ENCODE measurements around the gene RIN1. TPM values are rescaled to one million over a fixed set of nuclear protein-coding genes. Genes with fewer than 3 reads are reported as not detected.

The RIN1 gene
- total and polyA plus RNA-seq, 2 experiments from 2014 or later, result 6.2 to 9.5 TPM

- Histone ChIP-seq H3K9me2 (replicated peaks; ENCODE audit: insufficient read depth) (no peaks in the 10 kb centered on the region), H3K9me3 (ENCODE audit: low read depth) (no peaks in the 10 kb centered on the region), H3K36me3 (replicated peaks; ENCODE audit: insufficient read depth, low read depth) (no peaks in the 10 kb centered on the region), H3K4me2 (no peak overlapping the region), H3K4me3 (no peak overlapping the region), H3K79me2 (peaks cover 28% of the 10 kb centered on the region), H4K20me1 (ENCODE audit: insufficient read depth, poor library complexity, severe bottlenecking) (no peaks in the 10 kb centered on the region), H3K27me3 (no peaks in the 10 kb centered on the region), H2AFZ (no peak overlapping the region), H3K27ac (no peak overlapping the region), H3K4me1 (ENCODE audit: insufficient read depth) (peaks cover 25% of the 10 kb centered on the region)
- TF ChIP-seq EZH2 (IDR thresholded peaks at IDR 0.05; ENCODE audit: borderline replicate concordance) (no peak), EZH2phosphoT487 (IDR thresholded peaks at IDR 0.05; ENCODE audit: low read depth, severe bottlenecking, unreplicated experiment) (no peak)
- TF ChIP-seq, protein P1, sequence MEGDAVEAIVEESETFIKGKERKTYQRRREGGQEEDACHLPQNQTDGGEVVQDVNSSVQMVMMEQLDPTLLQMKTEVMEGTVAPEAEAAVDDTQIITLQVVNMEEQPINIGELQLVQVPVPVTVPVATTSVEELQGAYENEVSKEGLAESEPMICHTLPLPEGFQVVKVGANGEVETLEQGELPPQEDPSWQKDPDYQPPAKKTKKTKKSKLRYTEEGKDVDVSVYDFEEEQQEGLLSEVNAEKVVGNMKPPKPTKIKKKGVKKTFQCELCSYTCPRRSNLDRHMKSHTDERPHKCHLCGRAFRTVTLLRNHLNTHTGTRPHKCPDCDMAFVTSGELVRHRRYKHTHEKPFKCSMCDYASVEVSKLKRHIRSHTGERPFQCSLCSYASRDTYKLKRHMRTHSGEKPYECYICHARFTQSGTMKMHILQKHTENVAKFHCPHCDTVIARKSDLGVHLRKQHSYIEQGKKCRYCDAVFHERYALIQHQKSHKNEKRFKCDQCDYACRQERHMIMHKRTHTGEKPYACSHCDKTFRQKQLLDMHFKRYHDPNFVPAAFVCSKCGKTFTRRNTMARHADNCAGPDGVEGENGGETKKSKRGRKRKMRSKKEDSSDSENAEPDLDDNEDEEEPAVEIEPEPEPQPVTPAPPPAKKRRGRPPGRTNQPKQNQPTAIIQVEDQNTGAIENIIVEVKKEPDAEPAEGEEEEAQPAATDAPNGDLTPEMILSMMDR (IDR thresholded peaks at IDR 0.05; ENCODE audit: poor library complexity), result no peak
- DNase-seq (ENCODE audit: low spot score), result no peak
- 84% methylated on average over 14 of the region's 14 CpGs for WGBS (ENCODE audit: low lambda C conversion rate, missing lambda C conversion rate)
Measured at GRCh38 chr11:66339686-66340483, 3.7 kb upstream of the RIN1 start.

DNA sequence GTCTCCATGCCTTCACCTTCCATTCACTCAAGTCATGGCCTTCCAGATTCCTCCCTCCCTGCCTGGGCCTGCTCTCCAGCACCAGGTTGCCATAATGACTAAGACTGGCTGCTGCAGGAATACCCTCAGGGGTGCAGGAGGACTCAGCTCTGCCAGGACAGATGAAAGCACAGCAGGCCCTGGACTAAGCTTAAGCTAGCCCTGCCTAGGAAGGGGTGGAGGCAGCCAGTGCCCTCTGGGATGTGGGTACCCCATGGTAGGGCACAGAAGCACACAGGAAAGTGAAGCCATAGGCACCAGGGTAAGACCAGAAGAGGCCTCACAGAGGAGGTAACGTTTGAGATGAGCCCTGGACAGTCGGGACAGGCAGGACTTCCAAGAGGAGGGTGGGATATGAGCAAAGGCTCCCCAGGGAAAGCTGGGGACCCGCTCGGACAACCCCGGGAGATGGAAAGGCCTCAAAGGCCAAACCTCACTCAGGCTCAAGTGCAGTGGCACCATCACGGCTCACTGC is 3.0 kb upstream of the RIN1 start:
- no peaks in the 10 kb centered on the region for H3K9me2 ChIP-seq (replicated peaks; ENCODE audit: insufficient read depth)
- WGBS (ENCODE audit: low lambda C conversion rate, missing lambda C conversion rate), result 91% methylated on average over 6 of the region's 6 CpGs
- H3K4me1 ChIP-seq (ENCODE audit: insufficient read depth), result peaks cover 24% of the 10 kb centered on the region
- no peak overlapping the region for H2AFZ ChIP-seq
- no peak overlapping the region for H3K27ac ChIP-seq
- H3K36me3 ChIP-seq (replicated peaks; ENCODE audit: insufficient read depth, low read depth), result no peaks in the 10 kb centered on the region
- H3K79me2 ChIP-seq, result peaks cover 24% of the 10 kb centered on the region
- no peak for TF ChIP-seq EZH2phosphoT487 (IDR thresholded peaks at IDR 0.05; ENCODE audit: low read depth, severe bottlenecking, unreplicated experiment)
- TF ChIP-seq, protein P1 (IDR thresholded peaks at IDR 0.05; ENCODE audit: poor library complexity), result no peak
- no peak for TF ChIP-seq EZH2 (IDR thresholded peaks at IDR 0.05; ENCODE audit: borderline replicate concordance)
- no peaks in the 10 kb centered on the region for H4K20me1 ChIP-seq (ENCODE audit: insufficient read depth, poor library complexity, severe bottlenecking)
- H3K27me3 ChIP-seq, result no peaks in the 10 kb centered on the region
- H3K4me2 ChIP-seq, result no peak overlapping the region
- H3K9me3 ChIP-seq (ENCODE audit: low read depth), result no peaks in the 10 kb centered on the region
- DNase-seq (ENCODE audit: low spot score), result no peak
- no peak overlapping the region for H3K4me3 ChIP-seq

DNA sequence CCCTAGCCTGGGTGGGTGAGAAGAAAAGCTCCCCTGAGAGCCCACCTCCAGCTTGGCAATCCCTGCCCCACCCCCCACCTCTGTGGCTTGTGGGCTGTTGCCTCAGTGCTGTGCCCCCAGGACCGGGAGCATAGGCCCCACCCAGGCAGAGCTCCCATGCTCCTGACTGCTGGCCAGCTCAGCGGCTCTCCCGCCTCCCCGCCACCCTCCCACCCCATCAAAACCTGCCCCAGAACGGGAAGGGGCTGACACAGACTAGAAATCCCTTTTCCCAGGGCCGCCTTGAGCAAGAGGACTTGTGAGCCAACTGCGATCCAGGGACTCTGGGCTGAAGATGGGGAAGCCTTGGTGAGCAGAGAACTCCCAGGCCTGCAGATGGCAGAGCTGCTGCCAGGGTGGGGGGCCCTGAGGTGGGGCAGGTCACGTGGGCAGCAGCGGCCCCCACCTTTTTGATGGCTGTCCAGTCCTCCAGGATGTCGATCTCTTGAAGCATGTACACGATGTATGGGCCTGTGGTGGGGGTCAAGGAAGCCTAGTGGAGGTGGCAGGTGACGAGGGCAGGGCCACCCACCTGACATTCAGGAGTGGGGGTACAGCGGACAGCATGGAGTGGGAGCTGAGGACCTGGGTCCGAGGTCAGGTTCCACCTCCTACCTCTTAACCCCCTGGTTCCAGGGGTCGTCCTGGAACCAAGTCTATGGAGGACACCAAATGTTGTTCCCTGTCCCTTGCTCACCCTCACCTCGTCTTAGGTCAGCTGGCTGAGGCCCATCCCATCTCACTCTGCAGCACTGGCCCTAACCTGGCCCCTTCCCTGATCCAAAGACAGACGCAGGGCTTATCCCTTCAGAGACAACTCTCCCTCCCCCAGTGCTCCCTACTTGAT is 2.3 kb upstream of the RIN1 start:
- no peak for DNase-seq (ENCODE audit: low spot score)
- no peak overlapping the region for H2AFZ ChIP-seq
- H3K4me2 ChIP-seq, result no peak overlapping the region
- H4K20me1 ChIP-seq (ENCODE audit: insufficient read depth, poor library complexity, severe bottlenecking), result no peaks in the 10 kb centered on the region
- 92% methylated on average over 16 of the region's 17 CpGs for WGBS (ENCODE audit: low lambda C conversion rate, missing lambda C conversion rate)
- no peaks in the 10 kb centered on the region for H3K36me3 ChIP-seq (replicated peaks; ENCODE audit: insufficient read depth, low read depth)
- H3K27ac ChIP-seq, result no peak overlapping the region
- peaks cover 19% of the 10 kb centered on the region for H3K4me1 ChIP-seq (ENCODE audit: insufficient read depth)
- H3K4me3 ChIP-seq, result no peak overlapping the region
- H3K9me2 ChIP-seq (replicated peaks; ENCODE audit: insufficient read depth), result no peaks in the 10 kb centered on the region
- H3K9me3 ChIP-seq (ENCODE audit: low read depth), result no peaks in the 10 kb centered on the region
- TF ChIP-seq EZH2phosphoT487 (IDR thresholded peaks at IDR 0.05; ENCODE audit: low read depth, severe bottlenecking, unreplicated experiment) (no peak), EZH2 (IDR thresholded peaks at IDR 0.05; ENCODE audit: borderline replicate concordance) (no peak)
- TF ChIP-seq, protein P1 (IDR thresholded peaks at IDR 0.05; ENCODE audit: poor library complexity), result no peak
- H3K79me2 ChIP-seq, result peaks cover 17% of the 10 kb centered on the region
- H3K27me3 ChIP-seq, result no peaks in the 10 kb centered on the region

Data from hepatocyte (in vitro differentiated cells).